Measurements from ENCODE around the gene VAV2.

VAV2 gene

DNA sequence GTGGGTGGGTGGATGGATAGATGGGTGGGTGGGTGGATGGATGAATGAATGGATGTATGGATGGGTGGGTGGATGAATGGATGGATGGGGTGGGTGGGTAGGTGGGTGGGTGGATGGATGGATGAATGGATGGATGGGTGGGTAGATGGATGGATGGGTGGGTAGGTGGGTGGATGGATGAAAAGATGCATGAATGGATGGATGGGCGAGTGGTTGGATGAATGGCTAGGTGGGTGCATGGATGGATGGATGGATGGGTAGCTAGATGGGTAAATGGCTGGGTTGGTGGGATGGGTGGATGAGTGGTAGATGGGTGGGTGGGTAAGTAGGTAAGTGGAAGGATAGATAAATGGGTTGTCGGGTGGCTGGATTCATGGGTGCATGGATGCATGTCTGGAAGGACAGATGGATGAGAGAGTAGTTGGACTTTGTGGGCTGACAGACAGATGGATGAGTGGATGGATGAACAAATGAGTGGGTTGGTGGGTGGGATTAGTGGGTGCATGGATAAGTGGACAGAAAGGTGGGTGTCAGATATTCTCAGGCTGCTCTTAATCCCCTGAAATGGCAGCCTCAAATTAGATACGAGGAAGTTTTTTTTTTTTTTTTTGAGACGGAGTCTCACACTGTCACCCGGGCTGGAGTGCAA lies 153.1 kb downstream of the VAV2 start:
- TF ChIP-seq, protein P1, sequence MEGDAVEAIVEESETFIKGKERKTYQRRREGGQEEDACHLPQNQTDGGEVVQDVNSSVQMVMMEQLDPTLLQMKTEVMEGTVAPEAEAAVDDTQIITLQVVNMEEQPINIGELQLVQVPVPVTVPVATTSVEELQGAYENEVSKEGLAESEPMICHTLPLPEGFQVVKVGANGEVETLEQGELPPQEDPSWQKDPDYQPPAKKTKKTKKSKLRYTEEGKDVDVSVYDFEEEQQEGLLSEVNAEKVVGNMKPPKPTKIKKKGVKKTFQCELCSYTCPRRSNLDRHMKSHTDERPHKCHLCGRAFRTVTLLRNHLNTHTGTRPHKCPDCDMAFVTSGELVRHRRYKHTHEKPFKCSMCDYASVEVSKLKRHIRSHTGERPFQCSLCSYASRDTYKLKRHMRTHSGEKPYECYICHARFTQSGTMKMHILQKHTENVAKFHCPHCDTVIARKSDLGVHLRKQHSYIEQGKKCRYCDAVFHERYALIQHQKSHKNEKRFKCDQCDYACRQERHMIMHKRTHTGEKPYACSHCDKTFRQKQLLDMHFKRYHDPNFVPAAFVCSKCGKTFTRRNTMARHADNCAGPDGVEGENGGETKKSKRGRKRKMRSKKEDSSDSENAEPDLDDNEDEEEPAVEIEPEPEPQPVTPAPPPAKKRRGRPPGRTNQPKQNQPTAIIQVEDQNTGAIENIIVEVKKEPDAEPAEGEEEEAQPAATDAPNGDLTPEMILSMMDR (IDR thresholded peaks at IDR 0.05; ENCODE audit: insufficient read depth, missing control alignments): no peak
- FAIRE-seq: no peak
- no peak for DNase-seq (ENCODE audit: insufficient read length, low spot score)

- TF ChIP-seq, protein P1 (IDR thresholded peaks at IDR 0.05; ENCODE audit: insufficient read depth, missing control alignments): no peak
- peak; percentile 92 for DNase-seq (ENCODE audit: insufficient read length, low spot score)
- peak; percentile 56 for FAIRE-seq
Measured at GRCh38 chr9:133837627-133838597, 154.2 kb downstream of the VAV2 start.

DNA sequence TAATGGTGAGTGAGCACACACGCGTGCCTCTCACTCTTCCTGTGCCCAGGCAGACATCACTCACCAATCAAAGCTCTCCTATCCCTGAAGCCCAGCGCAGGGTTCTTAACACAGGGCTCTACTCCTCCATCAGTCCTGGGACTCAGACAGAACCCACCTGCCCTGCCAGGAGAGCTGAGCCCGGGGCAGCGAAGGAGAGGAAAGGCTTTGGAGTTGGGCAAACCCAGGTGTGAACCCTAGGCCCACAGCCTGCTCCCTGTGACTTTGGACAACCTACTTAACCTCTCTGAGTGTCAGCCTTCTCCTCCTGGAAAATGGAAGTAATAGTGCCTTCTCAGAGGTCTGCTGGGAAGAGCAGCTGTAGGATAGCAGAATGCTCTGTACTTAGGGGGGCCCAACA lies 155.3 kb downstream of the VAV2 start:
- TF ChIP-seq, protein P1 (IDR thresholded peaks at IDR 0.05; ENCODE audit: insufficient read depth, missing control alignments): no peak
- FAIRE-seq (no peak), DNase-seq (ENCODE audit: insufficient read length, low spot score) (no peak)

GRCh38 chr9:133836001-133836758 lies 155.9 kb downstream of the VAV2 start:
- DNase-seq (ENCODE audit: insufficient read length, low spot score) (no peak), FAIRE-seq (no peak)
- TF ChIP-seq, protein P1 (IDR thresholded peaks at IDR 0.05; ENCODE audit: insufficient read depth, missing control alignments): no peak

- FAIRE-seq: no peak
- TF ChIP-seq, protein P1 (IDR thresholded peaks at IDR 0.05; ENCODE audit: insufficient read depth, missing control alignments): no peak
- no peak for DNase-seq (ENCODE audit: insufficient read length, low spot score)
Measured at GRCh38 chr9:133835262-133835901, 156.7 kb downstream of the VAV2 start.

DNA sequence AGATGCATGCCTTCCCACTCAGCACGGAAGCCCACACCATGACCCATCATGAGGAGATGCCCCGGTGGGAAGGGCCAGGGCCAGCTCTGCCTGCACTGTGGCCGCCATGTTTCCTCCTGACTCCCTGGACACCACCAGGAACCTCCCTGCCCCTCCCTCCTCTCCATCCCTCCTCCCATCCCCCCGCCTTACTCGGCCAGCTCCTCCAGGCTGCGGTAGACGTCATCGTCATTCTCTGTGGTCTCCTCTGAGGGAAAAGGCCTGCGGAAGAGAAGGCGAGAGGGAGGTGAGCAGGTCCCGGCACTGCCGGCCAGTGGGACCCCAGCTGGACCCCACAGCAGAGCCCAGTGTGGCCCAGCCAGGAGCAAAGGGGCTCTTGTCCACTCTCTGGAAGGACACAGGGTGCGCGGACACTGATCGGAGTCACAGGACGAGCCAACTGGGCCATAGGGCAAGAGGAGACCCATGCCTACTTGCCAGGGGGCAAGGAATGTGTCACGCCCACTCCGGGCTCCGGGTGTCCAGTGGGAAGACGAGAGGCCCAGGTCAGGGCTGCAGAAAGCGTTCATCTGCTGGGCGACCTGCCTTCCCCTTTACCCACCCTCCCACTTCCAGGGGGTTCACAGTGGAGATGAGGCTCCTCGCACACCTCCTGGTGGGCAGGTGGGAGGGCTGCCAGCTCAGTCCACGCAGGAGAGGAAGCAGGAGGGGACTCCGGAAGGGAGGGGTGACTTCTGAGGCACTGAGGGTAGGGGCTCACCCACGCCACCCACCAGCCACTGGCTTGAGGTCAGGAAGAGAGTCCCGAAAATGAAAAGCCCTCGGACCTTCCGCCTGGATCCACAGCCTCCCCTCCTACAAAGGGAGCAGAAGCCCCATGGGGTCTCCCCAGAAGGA lies 157.8 kb downstream of the VAV2 start:
- no peak for DNase-seq (ENCODE audit: insufficient read length, low spot score)
- no peak for FAIRE-seq
- TF ChIP-seq, protein P1 (IDR thresholded peaks at IDR 0.05; ENCODE audit: insufficient read depth, missing control alignments): no peak

Measured in D721Med (cell line).